Dermis microvascular lymphatic vessel endothelial cell (primary cell): Measurements from ENCODE around the gene PUDP. TPM values are rescaled to one million over a fixed set of nuclear protein-coding genes. Genes with fewer than 3 reads are reported as not detected.
"Not testable (repeated sequence)": the region's sequence is repeated elsewhere in the genome, so short reads cannot be mapped to it uniquely, and the experiment has no call there.

Experiments
- DNase-seq, 2 donors: peaks; one replicate each; pipeline versions ENCODE4 v3.0.0 to v3.0.0-alpha.2; 2010; ENCODE audit warnings: low read depth in 2 of 2
- total RNA-seq: library from RNA; depleted of rRNA; stranded (reverse); fragments of >200 nt; gene quantifications from 2 replicates; pipeline ENCODE4 v1.2.1, GENCODE V29; 2014

The PUDP gene
- total RNA-seq, 1 donor from 2014 or later = 10.7 TPM

- DNase-seq = peak in 1 of 2 donors; percentile 5
Measured at GRCh38 chrX:7109838-7110793, 37.8 kb downstream of the PUDP start.

- peak; percentile 69 to 82 for DNase-seq
Measured at GRCh38 chrX:7109049-7109531, 38.9 kb downstream of the PUDP start.

GRCh38 chrX:7108030-7108429 lies 39.9 kb downstream of the PUDP start:
- DNase-seq = no peak

DNA sequence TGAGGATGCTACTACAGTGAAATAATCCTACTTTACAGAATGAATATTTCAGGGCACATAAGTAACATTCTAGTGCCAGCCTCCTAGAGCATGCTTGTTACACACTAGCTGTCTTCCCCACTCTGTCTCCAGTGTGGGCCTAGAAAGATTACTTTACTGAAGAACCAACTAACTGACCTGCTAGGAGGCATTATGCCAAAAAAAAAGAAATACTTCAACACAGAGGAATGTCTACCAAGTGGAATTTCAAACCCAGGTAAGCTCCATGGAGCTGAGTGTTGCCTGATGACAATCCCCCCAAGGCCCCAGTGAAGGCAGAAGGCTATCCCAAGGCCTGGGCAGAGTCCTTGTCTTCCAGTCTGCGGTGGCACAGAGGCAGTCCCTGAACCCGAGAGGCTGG lies 41.3 kb downstream of the PUDP start:
- no peak for DNase-seq

GRCh38 chrX:7102119-7102518 lies 45.8 kb downstream of the PUDP start:
- DNase-seq = no peak

- no peak for DNase-seq
Measured at GRCh38 chrX:7100022-7100421, 47.9 kb downstream of the PUDP start.

- DNase-seq = not testable (repeated sequence)
Measured at GRCh38 chrX:7095657-7096056, 52.3 kb downstream of the PUDP start.

DNA sequence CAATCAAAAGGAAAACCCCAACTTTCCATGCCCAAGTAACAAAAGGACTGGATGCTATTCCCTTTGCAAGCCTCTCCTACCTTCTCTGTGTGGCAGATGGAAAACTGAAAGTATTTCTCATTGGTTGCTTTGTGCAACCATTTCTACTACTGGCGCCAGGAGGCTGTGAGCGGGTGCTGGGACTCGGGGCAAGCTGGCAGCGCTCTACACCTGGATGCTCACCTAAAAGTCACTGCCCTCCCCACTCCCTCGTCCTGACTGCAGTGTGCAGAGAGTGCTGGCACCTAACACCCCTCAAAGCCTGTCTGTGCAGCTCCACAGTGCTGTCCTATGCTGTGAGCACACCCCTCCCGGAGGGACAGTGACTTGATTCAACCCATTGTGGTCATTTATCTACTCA lies 54.6 kb downstream of the PUDP start:
- DNase-seq = no peak

DNA sequence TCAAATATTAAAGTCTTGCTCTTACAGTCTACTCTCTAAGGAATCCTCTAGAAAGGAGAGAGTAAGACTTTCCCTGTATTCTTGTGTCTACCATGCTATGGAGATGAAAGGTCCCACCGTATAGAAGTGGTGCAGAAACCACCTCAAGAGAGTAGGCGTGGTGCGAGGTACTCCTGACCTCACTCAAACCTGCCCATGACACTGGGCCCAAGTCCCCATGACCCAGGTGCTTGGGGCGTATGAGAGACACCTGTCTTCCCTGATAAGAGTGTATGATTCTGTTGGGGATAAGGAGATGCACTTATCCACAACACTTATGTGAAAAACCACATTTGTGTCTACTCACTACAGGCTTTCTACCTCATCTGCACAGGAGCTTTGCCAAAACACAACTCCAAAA lies 55.4 kb downstream of the PUDP start:
- no peak for DNase-seq

DNA sequence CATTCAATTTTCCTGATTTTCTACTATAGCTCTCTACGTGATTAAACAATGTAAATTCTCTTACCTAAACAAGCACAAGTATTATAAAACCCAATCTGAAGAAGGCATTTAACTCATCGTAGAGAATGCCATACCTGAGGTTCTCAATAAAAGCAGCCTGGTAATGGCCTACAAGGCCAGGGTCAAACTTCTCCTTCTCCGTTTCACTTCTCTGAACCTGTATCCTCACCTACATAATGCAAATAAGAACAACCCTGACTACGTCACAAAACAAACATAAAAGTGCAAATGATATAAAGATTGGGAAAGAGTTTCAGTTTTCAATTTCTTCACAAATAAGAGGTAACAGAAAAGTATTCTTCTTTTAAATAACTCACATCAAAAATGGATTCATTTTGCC lies 56.0 kb downstream of the PUDP start:
- DNase-seq = no peak

DNA sequence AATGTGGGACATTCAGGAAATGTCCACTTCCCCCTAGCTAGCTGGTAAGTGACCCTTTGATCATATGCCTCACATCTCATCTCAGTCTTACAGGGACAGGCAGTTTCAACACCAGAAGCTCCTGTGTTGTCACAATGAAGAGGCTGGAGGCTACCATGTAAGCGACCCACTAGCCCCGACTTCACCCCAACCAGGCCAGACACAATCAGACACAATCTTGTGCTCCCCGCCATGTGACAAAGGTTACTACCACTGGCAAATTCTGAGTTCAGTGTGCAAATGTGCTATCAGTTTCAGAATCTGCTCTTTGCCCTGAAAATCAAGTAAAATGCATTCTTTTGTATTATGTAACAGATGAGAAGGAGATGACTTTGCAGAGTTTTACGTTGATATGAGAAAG lies 57.3 kb downstream of the PUDP start:
- peak; percentile 41 to 58 for DNase-seq

- peak; percentile 30 to 31 for DNase-seq
Measured at GRCh38 chrX:7088968-7089615, 58.9 kb downstream of the PUDP start.

DNA sequence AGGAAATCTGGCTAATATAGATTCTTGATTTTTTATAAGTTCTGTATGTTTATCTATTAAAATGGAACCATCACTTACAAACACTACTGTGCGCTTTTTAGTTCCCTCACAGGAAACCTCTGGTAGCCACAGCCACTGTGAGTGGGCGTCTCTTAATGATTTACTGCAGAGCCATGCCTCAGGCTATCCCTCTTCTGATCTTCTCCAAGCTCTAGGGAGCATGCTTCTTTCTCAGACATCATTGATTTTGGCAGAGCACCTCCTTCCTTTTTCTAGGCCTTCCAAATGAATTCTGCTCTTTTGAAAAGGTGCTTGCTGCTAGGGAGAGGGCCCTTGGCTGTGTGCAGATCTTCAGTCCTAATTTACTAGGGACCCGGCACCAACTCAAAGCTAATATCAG lies 61.6 kb downstream of the PUDP start:
- no peak for DNase-seq

DNA sequence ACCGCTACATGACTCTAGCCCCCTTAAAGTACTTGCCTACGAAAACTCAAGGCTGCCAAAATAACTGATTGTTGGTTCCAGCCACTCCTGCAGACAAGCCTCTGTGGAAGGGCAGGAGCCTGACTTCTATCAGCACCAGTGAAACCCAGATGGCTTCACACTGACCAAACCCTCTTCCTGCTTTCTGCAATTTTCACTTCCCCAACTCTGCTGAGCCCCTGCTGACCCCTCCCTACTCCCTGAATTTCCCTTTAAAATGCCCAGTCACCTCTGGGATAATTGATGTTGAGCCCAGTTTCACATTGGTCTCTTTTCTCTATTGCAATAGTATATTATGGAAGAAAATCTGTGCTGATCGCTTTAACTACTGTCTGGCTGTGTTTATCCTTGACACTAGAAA lies 62.1 kb downstream of the PUDP start:
- no peak for DNase-seq

GRCh38 chrX:7084841-7085240 lies 63.1 kb downstream of the PUDP start:
- DNase-seq = no peak

DNA sequence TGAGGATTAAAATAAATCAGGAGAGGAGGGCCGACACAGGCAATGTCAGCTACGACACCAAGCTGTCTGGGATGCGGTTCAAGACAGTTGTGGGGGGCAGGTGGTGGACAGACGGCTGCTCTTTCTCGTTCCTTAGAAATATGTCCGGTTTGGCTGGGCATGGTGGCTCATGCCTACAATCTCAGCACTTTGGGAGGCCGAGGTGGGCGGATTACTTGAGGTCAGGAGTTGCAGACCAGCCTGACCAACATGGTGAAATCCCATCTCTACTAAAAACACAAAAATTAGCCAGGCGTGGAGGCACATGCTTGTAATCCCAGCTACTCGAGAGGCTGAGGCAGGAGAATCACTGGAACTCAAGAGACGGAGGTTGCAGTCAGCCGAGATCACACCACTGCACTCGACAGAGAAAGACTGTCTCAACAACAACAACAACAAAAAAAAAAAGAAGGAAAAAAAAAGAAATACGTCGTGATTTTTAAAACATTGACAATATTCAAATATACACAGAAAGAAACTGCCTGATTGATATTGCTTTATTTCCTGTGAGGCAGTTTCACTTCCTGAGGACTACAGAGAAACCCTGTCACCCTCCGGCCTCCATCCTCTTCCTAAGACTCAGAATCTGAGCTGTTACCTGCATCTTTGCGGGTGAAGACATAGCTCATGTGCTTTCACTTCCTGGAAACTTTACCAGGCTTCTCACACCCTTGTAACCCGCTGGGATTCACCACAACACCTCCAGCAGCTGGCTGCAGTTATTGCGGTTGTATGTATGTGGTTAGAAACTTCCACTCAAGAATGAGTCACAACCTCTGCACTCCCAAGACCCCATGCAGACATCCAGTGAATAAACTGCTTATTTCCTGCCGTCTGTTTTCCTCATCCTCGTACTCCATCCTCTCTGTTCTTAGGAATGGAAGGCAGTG lies 64.2 kb downstream of the PUDP start:
- DNase-seq = peak in 1 of 2 donors; percentile 81

DNA sequence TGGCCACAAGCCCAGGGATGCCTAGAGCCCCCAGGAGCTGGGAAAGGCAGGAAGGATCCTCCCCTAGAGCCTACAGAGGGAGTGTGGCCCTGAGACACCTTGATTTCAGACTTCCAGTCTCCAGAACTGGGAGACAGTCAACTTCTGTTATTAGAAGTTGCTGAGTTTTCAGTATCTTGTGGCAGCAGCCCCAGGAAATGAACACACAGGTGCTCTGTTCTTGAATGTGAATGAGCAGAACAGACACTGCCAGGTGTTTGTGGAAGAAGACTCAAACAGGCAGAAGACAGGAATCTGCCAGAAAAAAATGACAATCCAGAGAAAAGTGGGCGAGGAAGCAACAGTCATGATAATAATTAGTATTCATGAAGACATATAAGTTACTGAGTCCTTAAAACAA lies 64.9 kb downstream of the PUDP start:
- no peak for DNase-seq

DNA sequence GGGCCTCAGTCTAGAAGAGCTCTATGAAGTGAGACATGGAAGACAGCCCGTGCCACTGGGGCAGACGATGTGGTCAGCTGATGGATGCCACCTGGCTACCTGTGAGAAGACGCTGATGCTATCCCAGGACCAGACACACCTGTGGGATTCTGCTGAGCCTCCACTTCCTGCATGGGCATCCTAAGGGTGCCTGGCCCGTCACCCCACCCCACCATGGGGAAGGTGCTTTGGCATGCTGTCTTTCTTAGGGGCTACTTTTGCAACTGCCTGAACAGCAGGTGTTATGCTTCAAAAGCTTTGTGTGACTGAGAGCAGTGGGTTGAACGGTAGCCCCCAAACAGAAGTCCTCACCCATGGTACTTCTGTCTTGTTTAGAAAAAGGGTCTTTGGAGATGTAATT lies 65.4 kb downstream of the PUDP start:
- DNase-seq = no peak

DNA sequence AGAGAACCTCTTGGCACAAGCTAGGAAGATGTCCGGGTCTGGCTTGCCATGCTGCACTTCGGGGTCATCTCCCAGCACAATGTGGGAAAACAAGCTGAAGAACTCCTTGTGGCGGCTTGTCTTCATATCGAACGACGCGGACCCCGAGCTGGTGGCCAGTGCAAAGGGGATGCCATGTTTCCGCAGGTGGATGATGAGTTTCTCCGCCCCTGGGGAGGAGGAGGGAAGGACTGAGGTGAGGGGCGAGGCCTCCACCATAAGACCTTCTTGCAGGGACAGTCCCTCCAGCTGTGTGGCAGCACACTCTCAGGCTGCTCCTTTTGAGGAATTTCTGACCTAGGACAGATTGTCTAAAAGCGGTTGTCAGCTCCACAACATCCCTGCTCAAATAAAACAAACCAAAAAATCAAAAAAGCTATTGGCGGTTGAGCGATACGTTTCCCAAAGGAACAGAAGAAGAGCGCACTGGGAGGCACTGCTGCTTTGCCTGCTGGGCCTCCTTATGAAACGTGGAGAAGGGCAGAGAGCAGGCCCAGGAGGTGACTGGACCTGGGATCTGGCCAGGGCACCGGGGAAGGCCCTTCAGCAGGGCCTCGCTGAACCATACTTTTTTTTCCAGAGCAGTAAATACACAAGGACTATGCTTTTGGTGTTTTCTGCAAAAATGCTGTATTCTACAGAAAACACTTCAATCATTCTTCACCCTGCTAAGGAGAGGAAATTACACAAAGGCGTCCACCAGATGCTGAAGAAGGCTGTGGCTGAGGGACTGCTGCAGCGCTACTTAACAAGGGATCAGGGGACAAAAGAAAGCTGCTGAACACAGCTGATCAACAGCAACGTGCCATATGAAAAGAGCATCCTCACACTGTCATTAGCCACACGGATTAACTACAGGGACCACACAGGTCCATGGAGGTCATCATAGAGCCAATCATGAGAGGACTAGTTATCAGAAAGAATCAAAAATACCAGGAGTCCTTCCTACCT lies 70.4 kb downstream of the PUDP start:
- DNase-seq = no peak

GRCh38 chrX:7076245-7076661 lies 71.7 kb downstream of the PUDP start:
- no peak for DNase-seq

DNA sequence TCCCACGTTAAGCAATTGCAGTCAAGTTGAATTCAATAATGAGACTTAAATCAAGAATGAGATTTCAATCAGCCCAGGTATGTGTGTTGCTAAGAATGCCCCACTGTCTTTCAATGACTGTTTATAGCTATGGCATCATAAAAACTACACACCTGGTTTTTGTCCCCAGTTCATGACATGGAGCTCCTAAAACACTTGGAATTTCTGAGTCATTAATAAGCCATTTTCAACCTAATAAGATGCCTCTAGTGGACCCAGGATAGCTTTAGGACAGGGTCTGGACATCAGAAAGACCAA lies 73.1 kb downstream of the PUDP start:
- no peak for DNase-seq
